DMS153 treated with DMSO at 0.1 percent for 48 hours (cell line): Measurements from ENCODE around the gene MYO5B.

ENCODE experiments used
- DNase-seq: peaks from one replicate; lab custom pipeline; 2025; ENCODE audit not compliant: unreplicated experiment; lab: John Stamatoyannopoulos, UW

Gene MYO5B

DNA sequence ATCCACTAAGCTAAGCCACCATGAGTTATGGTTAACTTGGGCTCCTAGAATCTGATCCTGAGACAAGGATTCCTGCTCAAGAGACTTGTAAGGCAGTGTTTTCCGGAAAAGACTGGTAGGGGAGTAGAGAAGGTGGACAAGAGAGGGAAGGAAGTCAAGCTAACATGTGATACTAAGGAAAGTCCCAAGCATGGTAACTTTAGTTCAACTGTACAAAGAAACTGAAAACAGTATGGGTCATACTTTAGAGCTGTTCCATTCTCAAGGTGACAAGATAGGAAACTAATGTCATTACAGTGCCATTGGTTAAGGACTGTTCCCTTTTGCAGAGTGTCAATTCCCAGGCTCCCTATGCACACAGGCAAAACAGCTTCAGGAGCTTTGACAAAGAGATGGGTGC is 5.8 kb downstream of the MYO5B start:
- no peak for DNase-seq

- DNase-seq = no peak
Observed at GRCh38 chr18:50188652-50189051, 6.3 kb downstream of the MYO5B start.

- DNase-seq = no peak
Observed at GRCh38 chr18:50187659-50188058, 7.3 kb downstream of the MYO5B start.

DNA sequence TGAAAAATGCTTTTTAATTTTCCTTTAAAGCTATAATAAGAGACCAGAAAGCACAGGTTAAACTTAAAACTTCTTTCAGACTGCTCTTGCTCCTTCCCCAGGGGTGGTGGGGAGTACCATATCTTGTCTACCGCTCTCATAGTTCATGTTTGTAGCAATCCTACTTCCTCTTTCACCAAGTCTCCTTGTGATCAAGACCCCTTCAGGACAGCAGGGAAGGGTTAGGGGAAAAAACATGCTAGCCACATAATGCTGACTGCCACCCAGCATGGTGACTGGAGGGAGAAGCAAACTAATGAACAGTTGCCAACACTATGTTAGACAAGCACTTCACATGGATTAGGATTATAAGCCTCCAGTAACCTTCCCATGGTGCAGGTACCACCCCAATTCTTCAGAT is 8.6 kb downstream of the MYO5B start:
- DNase-seq = no peak

DNA sequence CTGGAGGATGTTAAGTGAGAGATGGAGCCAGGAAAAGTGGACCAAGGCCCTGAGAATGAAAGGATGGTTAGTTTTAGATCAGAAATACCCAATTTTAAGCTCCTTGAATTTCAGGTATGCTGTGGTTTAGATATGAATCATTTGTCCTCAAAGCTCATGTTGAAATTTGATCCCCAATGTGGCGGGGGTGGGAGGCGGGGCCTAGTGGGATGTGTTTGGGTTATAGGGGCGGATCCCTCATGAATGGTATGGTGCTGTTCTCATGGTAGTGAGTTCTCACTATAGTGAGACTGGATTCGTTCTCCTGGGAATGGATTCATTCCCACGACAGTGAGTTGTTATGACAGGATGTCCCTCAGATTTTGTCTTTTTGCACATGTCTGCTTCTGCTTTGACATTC is 11.4 kb downstream of the MYO5B start:
- no peak for DNase-seq

GRCh38 chr18:50182511-50182910 is 12.4 kb downstream of the MYO5B start:
- no peak for DNase-seq

DNA sequence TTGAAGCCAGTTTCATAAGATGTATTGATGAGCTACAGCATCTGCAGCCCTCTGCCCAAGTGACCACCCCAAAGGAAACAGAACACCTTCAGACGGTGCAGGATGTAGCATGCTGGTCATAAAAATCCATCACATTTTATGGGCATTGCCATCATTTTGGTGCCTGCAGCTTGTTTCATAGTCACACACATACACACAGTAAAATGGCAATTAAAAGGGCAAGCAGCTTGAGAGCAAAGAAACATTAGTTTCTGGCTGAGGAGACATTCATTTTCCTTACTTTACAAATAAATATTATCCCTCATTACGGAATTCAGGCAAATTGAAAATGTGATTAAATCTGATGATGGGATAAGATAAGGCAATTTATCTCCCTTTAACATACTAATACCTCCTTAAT is 13.4 kb downstream of the MYO5B start:
- DNase-seq = no peak

DNA sequence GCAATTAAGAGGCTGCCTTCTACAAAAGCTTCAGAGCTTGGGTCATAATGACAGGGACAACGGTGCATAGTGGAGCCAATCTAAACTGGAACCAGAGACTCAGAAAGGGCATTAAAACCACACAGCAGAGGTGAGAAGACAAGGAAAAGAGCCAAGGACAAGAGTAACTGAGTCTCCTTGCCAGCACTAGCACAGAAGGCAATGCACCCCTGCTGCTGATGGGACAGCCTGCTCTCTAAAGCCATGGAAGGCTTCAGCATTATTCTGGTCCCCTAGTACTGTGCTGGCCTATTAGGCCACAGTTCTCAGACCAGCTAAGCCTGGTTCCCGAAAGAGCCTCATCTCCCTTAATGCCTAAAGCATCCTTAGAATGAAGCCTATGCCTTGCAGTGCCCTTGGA is 15.5 kb downstream of the MYO5B start:
- DNase-seq = no peak

- no peak for DNase-seq
Observed at GRCh38 chr18:50177294-50177992, 17.5 kb downstream of the MYO5B start.

- DNase-seq = no peak
Observed at GRCh38 chr18:50172367-50172766, 22.6 kb downstream of the MYO5B start.

- no peak for DNase-seq
Observed at GRCh38 chr18:50171406-50171805, 23.5 kb downstream of the MYO5B start.

GRCh38 chr18:50170004-50170403 is 24.9 kb downstream of the MYO5B start:
- no peak for DNase-seq

GRCh38 chr18:50169149-50169548 is 25.8 kb downstream of the MYO5B start:
- no peak for DNase-seq

- no peak for DNase-seq
Observed at GRCh38 chr18:50167966-50168365, 27.0 kb downstream of the MYO5B start.

GRCh38 chr18:50166901-50167300 is 28.0 kb downstream of the MYO5B start:
- no peak for DNase-seq

GRCh38 chr18:50163505-50163904 is 31.4 kb downstream of the MYO5B start:
- no peak for DNase-seq

DNA sequence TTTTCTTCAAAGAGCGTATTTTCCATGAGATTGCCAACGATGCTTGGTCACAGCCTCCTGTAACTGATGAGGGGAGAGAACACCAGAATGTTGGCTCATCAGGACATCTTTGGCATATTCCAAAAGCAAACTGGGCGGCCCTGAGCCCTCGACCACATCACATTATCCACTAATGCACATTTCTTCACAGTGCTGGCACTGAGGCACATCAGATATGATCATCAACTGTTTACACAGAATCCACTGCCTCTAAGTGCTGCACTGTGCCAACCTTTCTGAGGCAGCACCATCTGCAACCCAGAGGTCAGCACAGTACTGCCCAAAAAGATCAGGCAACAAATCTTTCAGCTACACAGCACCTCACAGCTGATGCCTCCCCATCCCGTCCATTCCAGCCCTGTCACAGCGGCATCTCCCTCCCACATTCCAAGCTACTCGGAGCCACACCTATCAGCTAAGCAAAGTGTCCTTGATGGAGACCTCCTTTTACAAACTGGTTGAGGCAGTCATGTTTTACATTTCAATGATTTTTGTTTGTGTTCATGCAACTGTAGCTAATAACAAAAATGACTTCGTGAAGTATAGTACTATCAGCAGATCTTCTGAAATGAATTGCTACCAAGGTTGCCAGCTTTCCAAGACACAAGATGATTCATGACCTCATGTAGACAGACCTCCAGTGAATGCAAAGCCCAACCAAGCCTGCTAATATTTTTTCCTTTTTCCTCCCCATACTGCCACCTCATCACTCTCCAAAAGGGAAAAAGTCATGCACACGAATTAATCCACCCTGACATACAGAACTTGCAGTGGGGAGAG is 32.3 kb downstream of the MYO5B start:
- DNase-seq = no peak

DNA sequence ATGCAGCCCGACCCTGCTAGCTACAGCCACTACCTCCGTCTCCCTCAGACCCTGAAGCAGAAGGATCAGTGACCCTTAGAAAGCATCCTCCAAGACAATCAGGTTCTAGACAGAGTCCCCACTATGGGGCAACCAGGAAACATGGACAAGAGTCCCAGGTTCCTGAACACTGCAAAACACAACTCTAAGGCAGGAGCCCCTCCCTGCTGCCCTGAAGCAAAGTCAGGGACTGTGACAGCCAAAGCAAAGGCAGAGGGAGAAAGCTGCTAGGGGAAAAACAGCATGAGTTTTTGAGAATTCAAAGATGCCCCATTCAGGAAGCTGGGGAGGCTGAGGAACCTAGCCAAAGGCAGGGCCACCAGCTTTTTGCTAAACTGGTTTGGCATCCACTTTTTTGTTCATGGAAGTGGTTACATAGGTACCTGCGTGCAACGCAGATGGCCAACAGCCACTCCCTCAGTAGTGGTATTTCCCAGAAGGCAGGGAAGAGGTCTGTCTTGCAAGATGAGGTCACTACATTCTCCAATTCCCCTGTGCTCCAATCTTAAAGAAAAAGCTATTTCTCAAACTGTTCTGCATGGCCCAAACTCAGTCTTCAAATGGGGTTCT is 33.2 kb downstream of the MYO5B start:
- DNase-seq = no peak

DNA sequence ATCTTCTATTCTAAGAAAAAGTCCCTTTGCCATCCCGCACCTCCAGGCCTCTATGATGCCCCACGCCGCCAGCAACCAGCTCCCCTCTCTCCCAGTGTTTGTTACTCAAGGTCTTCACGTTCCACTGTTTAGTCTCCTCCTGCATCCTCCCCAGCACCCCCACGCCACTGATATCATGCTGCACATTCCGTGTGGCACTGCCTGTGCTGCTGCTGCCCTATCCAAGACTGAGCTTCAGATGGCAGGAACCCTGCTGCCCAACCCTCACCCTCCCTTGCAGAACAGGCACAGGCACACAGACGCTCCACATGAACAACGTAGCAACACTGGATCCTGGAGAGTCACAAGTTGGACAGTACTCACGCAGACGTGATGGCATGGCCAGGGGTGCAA is 35.3 kb downstream of the MYO5B start:
- no peak for DNase-seq

DNA sequence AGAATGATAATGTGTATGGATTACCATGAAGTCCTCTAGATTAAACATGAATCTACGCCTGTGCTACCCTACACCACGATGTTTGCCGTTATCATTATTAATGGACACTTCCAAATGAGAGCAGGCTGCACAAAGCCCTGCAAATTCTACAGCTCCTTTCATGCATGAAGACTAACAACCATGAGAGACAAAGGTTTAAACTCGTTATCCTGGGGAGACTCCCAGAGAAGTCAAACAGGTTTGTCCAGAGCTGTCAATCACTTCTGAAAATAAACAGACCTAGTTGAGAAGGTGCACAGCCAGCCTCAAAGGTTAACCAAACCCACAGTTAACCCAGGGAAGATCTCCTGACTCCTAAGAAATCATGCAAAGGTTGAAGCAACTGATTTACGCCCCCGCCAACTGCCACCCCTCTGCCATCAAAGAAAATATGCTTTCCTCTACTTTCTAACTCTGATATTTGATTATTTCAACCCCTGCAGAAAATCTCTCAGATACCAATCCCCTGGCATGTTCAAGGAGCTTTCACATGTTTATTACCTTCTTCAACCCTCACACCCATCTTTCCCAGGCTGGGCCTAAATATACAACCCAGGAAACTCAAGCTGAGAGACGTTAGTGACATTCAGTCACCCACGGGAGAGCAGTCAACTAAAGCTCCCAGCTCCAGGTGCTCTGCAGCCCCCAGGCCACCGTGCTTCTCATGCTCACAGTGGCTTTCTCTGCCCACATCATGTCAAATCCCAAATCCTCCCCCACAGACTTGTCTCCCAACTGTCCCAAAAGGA is 35.9 kb downstream of the MYO5B start:
- DNase-seq = peak; percentile 97

DNA sequence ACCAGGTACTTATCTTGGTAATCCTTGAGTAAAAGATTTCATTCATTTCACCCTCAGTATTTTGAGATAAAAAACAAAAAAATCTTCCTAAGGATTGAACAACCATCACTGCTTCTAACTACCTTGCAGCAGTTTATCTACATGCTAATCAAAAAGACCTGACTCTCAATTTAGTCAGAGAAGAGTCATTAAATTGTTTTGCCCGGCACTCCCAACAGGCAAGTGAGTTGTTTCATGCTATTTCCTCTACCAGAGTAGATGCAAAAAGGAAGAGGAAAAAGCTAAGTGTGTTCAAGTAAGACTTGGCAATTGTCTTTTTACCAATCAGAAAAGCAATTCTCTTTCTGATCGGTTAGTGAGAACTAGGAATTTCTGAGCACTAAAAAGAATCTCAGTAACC is 39.5 kb downstream of the MYO5B start:
- no peak for DNase-seq
